Measurements from ENCODE around the gene FERMT3. TPM values are rescaled to one million over a fixed set of nuclear protein-coding genes. Genes with fewer than 3 reads are reported as not detected.
A peak's percentile ranks its signal among the peaks of the same experiment; 100 is the strongest.

Gene FERMT3
- total RNA-seq, 1 experiment from 2014 or later = 10.6 TPM

DNA sequence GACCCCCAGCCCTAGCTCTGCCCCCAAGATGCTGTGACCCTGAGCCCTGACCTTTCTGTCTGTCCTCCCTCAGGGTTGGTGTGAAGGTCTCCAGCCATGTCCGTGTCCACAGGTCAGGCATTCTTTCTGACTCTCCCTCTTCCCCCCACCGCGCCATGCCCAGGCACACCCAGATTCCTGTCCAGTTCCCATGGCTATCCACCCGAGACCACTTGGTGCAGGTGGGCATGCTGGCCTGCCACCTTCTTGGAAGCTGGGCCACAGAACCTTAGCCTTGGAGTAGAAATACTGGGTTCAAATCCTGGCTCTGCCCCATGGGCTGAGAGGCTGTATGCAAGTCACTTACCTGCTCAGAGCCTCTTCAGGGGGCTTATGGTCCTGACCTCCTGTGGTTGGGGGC, 42.5 kb downstream of the FERMT3 start:
- no peak overlapping the region for H4K8ac ChIP-seq (replicated peaks; ENCODE audit: insufficient read length, low read depth, low read length)
- no CpG with 5 or more reads among the region's 4 CpGs for WGBS (ENCODE audit: extremely low coverage, insufficient read length, low lambda C conversion rate)
- H3K27ac ChIP-seq (ENCODE audit: insufficient read length, low read depth, low read length) = peak overlapping the region; percentile 40
- H3K9me3 ChIP-seq (ENCODE audit: control insufficient read depth, low read depth, low read length) = no peaks in the 10 kb centered on the region
- H3K4ac ChIP-seq (ENCODE audit: low read depth, low read length) = no peak overlapping the region
- H3K23ac ChIP-seq (ENCODE audit: insufficient read length, low read depth, low read length) = no peak overlapping the region
- no peaks in the 10 kb centered on the region for H3K27me3 Mint-ChIP-seq (ENCODE audit: low read depth)
- peak overlapping the region; percentile 95 to 97 (median 97) for H3K27ac Mint-ChIP-seq
- no peak overlapping the region for H4K91ac ChIP-seq (ENCODE audit: insufficient read length, low read depth, low read length)
- peak overlapping the region; percentile 30 to 93 for H3K4me3 Mint-ChIP-seq
- H3K79me2 ChIP-seq (ENCODE audit: insufficient read depth, low read length) = peaks cover 7% of the 10 kb centered on the region; the same call in 1 of the 2 replicates
- DNase-seq = no peak
- H3K56ac ChIP-seq (ENCODE audit: insufficient read length, low read depth, low read length) = no peak overlapping the region
- no peak overlapping the region for H3K14ac ChIP-seq (ENCODE audit: insufficient read depth, low read length)
- no peak overlapping the region for H2AK5ac ChIP-seq (ENCODE audit: insufficient read length, low read length)
- no peak overlapping the region for H3K18ac ChIP-seq (ENCODE audit: insufficient read length, low read depth, low read length)
- no peak overlapping the region for H2BK120ac ChIP-seq (ENCODE audit: low read depth, low read length, poor library complexity, severe bottlenecking)
- H3K9ac ChIP-seq (ENCODE audit: extremely low read depth, insufficient read length, low read length) = no peak overlapping the region
- no peak overlapping the region for H2BK20ac ChIP-seq (ENCODE audit: low read depth, low read length, poor library complexity, severe bottlenecking)
- H3K4me1 ChIP-seq (ENCODE audit: insufficient read depth, low read length) = peaks cover 9% of the 10 kb centered on the region; the same call in 1 of the 2 replicates
- no peak overlapping the region for H2BK5ac ChIP-seq (ENCODE audit: insufficient read length, low read length)
- no peaks in the 10 kb centered on the region for H4K20me1 ChIP-seq (ENCODE audit: control insufficient read depth, insufficient read depth, insufficient read length)
- no peak overlapping the region for H2BK15ac ChIP-seq (ENCODE audit: low read depth, low read length)
- no peak overlapping the region for H3T11ph ChIP-seq (ENCODE audit: low read length)
- TF ChIP-seq, protein P1, sequence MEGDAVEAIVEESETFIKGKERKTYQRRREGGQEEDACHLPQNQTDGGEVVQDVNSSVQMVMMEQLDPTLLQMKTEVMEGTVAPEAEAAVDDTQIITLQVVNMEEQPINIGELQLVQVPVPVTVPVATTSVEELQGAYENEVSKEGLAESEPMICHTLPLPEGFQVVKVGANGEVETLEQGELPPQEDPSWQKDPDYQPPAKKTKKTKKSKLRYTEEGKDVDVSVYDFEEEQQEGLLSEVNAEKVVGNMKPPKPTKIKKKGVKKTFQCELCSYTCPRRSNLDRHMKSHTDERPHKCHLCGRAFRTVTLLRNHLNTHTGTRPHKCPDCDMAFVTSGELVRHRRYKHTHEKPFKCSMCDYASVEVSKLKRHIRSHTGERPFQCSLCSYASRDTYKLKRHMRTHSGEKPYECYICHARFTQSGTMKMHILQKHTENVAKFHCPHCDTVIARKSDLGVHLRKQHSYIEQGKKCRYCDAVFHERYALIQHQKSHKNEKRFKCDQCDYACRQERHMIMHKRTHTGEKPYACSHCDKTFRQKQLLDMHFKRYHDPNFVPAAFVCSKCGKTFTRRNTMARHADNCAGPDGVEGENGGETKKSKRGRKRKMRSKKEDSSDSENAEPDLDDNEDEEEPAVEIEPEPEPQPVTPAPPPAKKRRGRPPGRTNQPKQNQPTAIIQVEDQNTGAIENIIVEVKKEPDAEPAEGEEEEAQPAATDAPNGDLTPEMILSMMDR (conservative IDR thresholded peaks at IDR 0.05) = no peak
- H3K27me3 ChIP-seq (ENCODE audit: insufficient read depth, low read length) = no peaks in the 10 kb centered on the region
- H3K23me2 ChIP-seq (ENCODE audit: insufficient read length, low read depth, low read length, poor library complexity, severe bottlenecking) = peaks cover 26% of the 10 kb centered on the region
- H3K36me3 Mint-ChIP-seq (ENCODE audit: insufficient read depth in 1 of 3, low read depth in 3 of 3) = peaks cover 6 to 16% (median 7%) of the 10 kb centered on the region in 3 experiments; a peak in 6 of 7 replicates
- H3K4me1 Mint-ChIP-seq = peaks cover 34 to 47% of the 10 kb centered on the region in 2 experiments
- H2AFZ ChIP-seq (ENCODE audit: low read length) = no peak overlapping the region
- H3K79me1 ChIP-seq (ENCODE audit: insufficient read depth, low read depth, low read length, poor library complexity, severe bottlenecking) = peaks cover 3% of the 10 kb centered on the region
- peak overlapping the region; percentile 9 for H3K4me2 ChIP-seq (ENCODE audit: insufficient read depth, insufficient read length, low read length)
- H2BK12ac ChIP-seq (ENCODE audit: insufficient read length, low read depth, low read length) = no peak overlapping the region
- H4K5ac ChIP-seq (ENCODE audit: insufficient read length, low read depth, low read length) = no peak overlapping the region
- no peaks in the 10 kb centered on the region; a peak in 1 of 5 replicates for H3K9me3 Mint-ChIP-seq
